ENCODE measurements around the gene NUP155.
"Not testable (repeated sequence)": the region's sequence is repeated elsewhere in the genome, so short reads cannot be mapped to it uniquely, and the experiment has no call there.

- not testable (repeated sequence) for TF ChIP-seq CTCF, POLR2A (IDR thresholded peaks at IDR 0.05)
Observed at GRCh38 chr5:37342741-37343140, 28.2 kb downstream of the NUP155 start.

Measured in uterus (tissue), 2 donors.